SK-N-SH (cell line): ENCODE data around the gene C3orf20.

Experiments
- CHD2 ChIP-seq: fragments of 150-350 bp; IDR thresholded peaks from 2 replicates; pipeline ENCODE4 v1.6.1; 2018; ENCODE audit warnings: low read length; ENCODE audit not compliant: partially characterized antibody
- JUND ChIP-seq: IDR thresholded peaks from 2 replicates; pipeline ENCODE4 v1.4.0; 2012
- NRF1 ChIP-seq: IDR thresholded peaks from 2 replicates; pipeline ENCODE4 v1.6.1; 2012; ENCODE audit warnings: low read depth, mild to moderate bottlenecking, low read length
- RCOR1 ChIP-seq: fragments of 150-350 bp; IDR thresholded peaks from 2 replicates; pipeline ENCODE4 v1.6.1; 2017; ENCODE audit warnings: antibody characterized with exemption, low read length
- YY1 ChIP-seq: IDR thresholded peaks from 2 replicates; pipeline ENCODE4 v1.4.0; 2012; ENCODE audit warnings: low read depth, mild to moderate bottlenecking
- TF ChIP-seq, protein P1 (sequence below): fragments of 200-600 bp; sonication (generic); IDR thresholded peaks from 2 replicates; pipeline ENCODE4 v1.6.1; 2017; ENCODE audit warnings: antibody characterized with exemption, mild to moderate bottlenecking, moderate library complexity
- TF ChIP-seq, protein P2 (sequence below): IDR thresholded peaks from 2 replicates; pipeline ENCODE4 v1.4.0; 2012; ENCODE audit warnings: low read depth

DNA sequence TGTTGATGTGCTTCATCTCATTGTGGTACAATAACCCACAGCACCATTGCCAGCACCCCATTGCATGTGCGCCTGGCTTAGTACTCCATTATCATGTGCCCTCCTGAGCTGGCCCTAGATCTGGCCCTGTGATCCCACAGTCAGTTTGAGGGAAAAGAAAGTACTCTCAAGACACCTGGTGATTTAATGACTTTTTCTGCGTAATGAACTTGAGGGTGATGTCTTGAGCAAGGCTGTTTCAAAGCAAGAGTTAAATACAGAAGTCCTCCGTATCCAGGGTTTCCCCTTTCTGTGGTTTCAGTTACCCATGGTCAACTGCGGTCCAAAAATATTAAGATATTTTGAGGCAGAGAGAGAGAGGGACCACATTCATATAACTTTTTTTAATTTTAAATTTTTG, 16.3 kb downstream of the C3orf20 start:
- TF ChIP-seq, protein P1, sequence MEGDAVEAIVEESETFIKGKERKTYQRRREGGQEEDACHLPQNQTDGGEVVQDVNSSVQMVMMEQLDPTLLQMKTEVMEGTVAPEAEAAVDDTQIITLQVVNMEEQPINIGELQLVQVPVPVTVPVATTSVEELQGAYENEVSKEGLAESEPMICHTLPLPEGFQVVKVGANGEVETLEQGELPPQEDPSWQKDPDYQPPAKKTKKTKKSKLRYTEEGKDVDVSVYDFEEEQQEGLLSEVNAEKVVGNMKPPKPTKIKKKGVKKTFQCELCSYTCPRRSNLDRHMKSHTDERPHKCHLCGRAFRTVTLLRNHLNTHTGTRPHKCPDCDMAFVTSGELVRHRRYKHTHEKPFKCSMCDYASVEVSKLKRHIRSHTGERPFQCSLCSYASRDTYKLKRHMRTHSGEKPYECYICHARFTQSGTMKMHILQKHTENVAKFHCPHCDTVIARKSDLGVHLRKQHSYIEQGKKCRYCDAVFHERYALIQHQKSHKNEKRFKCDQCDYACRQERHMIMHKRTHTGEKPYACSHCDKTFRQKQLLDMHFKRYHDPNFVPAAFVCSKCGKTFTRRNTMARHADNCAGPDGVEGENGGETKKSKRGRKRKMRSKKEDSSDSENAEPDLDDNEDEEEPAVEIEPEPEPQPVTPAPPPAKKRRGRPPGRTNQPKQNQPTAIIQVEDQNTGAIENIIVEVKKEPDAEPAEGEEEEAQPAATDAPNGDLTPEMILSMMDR = no peak
- TF ChIP-seq CHD2 (no peak), JUND (no peak), YY1 (no peak), NRF1 (no peak), RCOR1 (no peak)
- TF ChIP-seq, protein P2, sequence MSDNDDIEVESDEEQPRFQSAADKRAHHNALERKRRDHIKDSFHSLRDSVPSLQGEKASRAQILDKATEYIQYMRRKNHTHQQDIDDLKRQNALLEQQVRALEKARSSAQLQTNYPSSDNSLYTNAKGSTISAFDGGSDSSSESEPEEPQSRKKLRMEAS = no peak
